Body of pancreas (tissue), 4 donors: ENCODE measurements around the gene ARHGEF17.

Source experiments
- POLR2A ChIP-seq, 3 donors: fragments of 450-650 bp; IDR thresholded peaks; one replicate each; pipeline ENCODE4 v1.6.1; 2016; ENCODE audit warnings: antibody characterized with exemption in 3 of 3, mild to moderate bottlenecking in 2 of 3
- TF ChIP-seq, protein P1 (sequence below), 7 experiments: fragments of 450-650 bp in 4 of 7; fragments of 200-600 bp in 3 of 7; sonication (generic) in 3 of 7; IDR thresholded peaks; one replicate each; pipeline ENCODE4 v1.5.1; 2016 to 2019; ENCODE audit warnings: antibody characterized with exemption in 7 of 7

DNA sequence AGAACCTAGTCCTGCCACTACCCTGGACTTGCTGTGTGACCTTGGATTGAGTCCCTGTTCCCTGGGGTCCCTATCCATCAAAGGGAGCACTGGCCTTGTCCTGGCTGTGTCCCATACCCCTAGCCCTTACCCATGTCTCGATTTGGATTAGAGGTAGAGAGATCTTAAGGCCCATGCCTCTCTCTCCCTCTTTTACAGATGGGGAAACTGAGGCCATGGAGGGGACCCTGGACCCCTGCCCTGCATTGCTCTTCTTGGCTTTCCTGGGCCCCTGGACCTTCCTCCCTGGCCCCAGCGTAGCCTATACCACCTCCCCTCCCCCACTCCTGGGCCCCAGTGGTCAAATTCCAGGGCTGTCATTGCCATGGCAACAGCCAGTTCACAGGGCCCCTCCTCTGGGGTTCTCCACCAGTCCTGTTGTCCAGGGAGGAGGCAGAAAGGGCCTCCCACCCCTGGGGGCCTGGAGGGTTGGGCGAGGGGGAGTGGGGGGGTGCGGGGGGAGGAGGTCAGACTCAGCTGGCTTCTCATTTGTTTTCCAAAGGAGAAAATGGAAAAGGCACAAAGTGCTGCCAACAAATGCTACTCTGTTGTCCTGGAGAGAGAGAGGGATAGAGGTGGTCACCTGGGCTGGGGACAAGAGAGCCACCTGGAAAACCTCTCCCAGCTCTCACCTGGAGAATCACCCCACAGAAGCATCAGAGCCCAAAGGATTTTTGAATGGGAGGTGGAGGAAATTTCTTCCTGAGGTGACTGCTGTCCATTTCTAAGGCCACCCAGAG, 23.3 kb downstream of the ARHGEF17 start:
- TF ChIP-seq, protein P1, sequence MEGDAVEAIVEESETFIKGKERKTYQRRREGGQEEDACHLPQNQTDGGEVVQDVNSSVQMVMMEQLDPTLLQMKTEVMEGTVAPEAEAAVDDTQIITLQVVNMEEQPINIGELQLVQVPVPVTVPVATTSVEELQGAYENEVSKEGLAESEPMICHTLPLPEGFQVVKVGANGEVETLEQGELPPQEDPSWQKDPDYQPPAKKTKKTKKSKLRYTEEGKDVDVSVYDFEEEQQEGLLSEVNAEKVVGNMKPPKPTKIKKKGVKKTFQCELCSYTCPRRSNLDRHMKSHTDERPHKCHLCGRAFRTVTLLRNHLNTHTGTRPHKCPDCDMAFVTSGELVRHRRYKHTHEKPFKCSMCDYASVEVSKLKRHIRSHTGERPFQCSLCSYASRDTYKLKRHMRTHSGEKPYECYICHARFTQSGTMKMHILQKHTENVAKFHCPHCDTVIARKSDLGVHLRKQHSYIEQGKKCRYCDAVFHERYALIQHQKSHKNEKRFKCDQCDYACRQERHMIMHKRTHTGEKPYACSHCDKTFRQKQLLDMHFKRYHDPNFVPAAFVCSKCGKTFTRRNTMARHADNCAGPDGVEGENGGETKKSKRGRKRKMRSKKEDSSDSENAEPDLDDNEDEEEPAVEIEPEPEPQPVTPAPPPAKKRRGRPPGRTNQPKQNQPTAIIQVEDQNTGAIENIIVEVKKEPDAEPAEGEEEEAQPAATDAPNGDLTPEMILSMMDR (IDR thresholded peaks at IDR 0.05) = no peak
- TF ChIP-seq POLR2A (IDR thresholded peaks at IDR 0.05) = no peak
